SKM-1 (cell line): ENCODE measurements around the gene DHRS9.

Experiments
- DNase-seq: peaks from one replicate; lab custom pipeline; 2025; ENCODE audit not compliant: unreplicated experiment; lab: John Stamatoyannopoulos, UW

Gene DHRS9

DNA sequence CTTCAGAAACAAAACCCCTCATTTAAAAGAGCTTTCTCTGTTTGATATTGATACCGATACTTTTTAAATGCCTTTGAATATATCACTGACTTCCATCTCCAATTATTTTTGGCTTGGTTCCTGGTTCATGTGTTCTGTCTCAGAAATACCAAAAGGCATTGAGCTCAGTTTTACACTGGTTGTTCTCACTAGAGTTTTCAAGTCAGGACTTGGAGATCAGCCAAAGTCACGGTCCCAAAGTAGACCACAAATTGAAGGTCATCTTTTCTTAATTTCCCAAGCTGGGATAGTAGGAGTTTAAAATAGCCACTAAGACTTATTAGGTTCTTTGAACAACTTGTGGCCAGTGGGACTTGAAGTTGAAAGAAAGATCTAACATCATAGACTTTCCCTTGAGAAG, 24.2 kb downstream of the DHRS9 start:
- DNase-seq = no peak

- no peak for DNase-seq
Observed at GRCh38 chr2:169094676-169095075, 25.3 kb downstream of the DHRS9 start.

DNA sequence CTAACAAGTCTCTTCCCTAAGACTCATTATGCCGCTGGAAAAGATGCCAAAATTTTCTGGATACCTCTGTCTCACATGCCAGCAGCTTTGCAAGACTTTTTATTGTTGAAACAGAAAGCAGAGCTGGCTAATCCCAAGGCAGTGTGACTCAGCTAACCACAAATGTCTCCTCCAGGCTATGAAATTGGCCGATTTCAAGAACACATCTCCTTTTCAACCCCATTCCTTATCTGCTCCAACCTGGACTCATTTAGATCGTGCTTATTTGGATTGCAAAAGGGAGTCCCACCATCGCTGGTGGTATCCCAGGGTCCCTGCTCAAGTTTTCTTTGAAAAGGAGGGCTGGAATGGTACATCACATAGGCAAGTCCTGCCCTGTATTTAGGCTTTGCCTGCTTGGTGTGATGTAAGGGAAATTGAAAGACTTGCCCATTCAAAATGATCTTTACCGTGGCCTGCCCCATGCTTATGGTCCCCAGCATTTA, 26.3 kb downstream of the DHRS9 start:
- DNase-seq = peak; percentile 59

DNA sequence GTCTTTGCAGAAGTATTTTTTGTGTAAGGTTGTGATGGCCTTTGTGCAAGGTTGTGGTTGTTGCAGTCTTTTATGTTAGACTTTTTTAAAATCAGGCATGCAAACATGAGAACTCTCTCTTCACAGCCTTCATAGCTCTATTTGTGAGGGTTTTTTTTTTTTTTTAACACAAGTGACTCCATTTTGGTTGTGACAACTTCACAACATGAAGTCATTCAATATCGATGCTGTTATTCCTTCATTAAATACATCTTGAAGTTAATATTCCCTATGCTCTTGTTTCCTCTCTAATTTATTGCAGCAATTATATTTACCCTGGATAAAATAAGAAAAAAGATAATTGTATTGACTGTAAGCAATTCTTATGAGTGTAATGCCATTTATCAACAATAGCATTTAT, 35.5 kb downstream of the DHRS9 start:
- no peak for DNase-seq

- DNase-seq = peak; percentile 28
Observed at GRCh38 chr2:169105476-169105875, 36.1 kb downstream of the DHRS9 start.

- DNase-seq = no peak
Observed at GRCh38 chr2:169106134-169106533, 36.8 kb downstream of the DHRS9 start.

DNA sequence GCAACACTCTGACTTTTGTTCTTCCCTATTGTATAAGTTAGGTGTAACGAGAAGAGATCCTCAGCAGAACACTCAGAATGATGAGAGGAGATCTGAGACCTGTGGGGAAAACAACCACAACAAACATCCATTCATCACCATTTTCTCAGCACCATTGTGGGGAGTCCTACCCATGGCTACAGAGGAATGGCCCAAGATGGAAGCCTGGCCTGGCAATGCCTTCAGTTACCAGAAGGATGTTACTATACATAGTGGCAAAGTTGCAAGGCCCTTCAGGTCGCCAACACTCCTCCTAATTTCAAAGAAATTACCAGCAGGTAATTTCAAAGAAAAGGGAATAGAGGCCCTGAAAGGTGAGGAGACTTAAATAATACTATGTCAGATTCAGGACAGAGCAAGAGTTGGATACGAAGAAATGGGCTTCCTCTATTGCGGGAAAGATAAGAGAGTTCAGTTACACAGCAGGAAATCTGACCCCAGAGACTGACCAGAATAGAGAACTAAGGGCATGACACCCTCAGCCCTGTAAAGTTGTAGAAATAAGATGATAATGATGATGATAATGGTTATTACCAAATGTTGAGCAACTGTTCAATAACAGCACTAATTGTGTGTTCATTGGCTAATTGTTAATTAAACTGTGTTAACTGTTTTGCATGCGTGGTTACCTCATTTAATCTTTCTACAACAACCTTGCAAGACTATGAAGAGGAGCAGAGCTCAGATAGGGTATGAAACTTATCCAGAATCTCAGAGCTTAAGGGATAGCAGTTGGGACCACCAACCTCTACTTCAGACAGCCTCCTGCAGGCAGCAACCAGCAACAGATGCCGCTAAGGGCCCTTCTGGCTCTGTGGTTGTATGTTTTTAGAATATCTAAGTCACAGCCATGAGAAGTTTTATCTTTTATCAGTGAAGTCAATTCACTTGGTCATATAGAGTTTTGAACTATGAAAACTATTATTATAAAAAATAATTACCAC, 37.5 kb downstream of the DHRS9 start:
- peak; percentile 34 for DNase-seq

GRCh38 chr2:169107645-169108044, 38.3 kb downstream of the DHRS9 start:
- no peak for DNase-seq

DNA sequence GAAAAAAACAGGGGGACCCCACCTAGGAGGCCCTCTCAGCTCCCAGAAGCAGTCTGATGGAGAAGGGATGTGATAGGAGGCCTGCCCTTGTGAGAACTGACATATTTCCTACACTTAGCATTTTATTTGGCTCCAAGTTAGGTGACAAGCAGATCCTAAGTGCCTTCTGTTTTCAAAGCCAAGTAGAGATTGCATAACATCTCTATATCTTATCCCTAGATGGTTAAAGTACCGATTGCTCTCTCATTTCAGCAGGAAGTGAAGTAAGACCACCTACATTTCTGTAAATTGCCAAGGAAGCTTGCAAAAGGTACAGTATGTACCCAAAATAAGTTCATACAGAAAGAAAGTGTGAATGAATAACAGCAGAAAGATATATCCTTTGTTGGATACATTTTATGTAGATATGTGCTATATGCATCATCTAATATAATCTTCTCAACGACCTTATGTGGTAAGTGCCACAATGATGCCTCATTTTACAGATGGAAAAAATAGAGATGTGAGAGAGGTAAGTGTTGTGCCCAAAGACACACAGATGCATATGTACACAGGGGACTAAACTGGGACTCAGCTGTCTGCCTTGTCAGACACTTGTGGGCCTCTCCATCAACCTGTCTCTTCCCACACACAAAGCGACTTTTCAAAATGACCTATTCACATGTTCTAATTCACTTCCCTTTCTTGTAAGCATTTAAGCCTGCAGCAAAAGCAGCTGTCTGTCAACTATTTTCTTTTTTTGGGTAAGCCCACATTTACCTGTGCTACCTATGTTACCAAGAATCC, 38.9 kb downstream of the DHRS9 start:
- DNase-seq = peak; percentile 40

DNA sequence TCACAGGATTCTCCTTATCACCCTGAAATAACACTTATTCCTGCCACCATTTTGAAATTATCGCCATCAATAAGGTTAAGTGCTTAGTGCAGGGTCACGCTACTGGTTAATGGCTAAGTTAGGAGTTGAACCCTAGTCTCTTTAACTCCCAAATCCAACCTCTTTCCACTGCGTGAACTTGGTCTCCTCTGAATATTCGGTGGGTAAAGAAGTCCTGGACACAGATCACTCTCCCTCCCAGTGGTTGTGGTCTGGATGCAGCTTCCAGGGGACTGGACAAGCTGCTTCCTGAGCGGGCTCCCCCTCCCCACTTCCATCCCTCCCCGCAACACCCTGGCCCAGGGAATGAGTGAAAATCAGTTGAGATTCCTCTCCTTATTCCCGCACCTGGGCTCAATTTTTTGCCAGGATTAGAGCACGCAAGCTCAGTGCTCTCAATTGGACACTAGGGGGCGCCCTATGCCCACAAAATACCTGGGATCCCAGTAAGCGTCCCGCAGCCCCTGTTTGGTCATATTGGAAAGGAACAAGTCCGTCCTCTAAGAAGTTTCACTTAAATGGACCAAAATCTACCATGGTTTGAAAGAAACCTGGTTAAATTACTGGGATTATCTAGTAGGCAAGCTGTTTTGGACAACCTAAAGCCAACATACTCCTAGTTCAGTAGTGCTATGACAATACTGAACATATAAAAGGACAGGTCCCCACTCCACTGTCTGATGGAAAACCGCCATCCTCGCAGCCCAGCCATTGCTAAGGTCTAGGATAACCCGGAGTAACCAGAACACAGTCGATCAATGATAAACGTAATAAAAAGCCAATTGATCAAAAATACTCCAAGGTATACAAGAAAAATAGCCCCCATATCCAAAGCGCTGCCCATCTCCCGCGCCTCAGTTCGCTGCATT, 40.4 kb downstream of the DHRS9 start:
- DNase-seq = peak; percentile 42

GRCh38 chr2:169110419-169110818, 41.1 kb downstream of the DHRS9 start:
- no peak for DNase-seq

DNA sequence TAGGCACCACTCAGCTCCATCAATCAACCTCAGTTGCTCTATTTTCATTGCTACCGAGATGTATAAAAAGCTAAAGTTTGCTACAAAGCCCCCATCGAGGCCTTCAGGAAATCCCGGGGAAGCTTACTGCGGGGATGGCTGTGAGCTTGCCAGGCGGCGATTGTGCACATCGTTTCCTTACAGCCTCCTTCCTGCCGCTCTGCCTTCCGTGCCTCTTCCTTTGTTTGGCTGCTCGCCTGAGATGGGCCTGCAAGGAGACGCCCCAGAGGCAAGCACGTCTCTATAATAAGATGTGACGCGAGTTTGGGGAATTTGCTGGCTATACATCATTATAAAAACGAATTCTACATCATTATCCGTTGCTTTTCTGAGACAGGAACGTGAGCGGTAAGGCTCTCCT, 41.6 kb downstream of the DHRS9 start:
- DNase-seq = no peak

DNA sequence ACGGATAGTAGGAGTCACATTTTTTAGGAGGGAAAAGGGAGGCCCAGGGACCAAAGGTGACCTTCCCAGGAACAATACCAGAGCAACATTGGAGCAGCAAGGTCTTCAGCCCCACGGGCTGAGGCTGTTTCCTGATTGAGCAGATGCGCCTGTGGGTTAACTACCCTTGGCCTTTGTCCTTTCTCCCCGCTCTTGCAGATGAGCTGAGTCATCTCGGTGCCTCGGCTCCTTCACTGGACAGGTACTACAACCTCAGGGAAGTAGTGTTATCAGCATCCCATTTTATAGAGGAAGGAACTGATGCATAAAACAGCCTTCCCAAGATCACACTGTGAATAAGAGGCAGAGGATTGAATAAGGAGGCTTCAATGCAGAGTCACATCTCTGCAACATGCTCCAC, 43.5 kb downstream of the DHRS9 start:
- DNase-seq = no peak

DNA sequence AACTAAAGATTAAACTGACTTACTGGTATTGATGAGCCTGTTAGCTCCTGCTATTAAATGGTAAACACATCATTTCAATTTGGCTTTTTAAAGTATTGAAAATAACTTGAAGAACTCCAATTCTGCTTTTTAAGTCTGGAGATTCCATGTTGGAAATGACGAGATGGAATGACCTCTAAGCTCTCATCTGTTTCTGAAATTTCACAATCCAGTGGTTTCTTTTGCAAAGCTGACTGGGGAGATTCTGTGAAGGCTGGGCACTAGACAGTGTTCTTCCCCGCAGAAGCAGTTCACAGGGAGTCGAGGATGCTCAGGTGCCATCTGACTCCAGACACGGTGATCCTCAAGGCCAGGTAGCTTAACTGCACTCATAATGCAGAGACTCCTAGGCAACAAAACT, 44.7 kb downstream of the DHRS9 start:
- DNase-seq = peak; percentile 28

DNA sequence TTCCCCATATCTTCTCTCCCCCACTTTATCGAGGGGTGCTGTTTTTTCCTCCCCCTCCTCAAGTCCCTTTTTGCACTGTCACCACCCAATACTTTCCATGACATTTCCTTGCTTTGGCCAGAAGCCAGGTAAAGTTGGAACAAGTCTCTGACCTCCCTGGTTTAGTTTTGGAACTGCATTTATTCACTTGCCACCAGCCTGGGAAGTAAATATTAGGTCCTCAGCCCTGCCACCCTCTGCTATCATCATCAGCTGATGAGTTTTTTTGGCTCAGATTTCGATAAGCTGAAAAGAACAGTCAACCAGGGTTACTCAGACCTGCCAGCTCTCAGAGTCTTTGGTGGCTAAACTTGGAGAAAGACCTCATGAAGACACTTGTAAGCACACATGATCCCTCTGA, 47.0 kb downstream of the DHRS9 start:
- DNase-seq = no peak

DNA sequence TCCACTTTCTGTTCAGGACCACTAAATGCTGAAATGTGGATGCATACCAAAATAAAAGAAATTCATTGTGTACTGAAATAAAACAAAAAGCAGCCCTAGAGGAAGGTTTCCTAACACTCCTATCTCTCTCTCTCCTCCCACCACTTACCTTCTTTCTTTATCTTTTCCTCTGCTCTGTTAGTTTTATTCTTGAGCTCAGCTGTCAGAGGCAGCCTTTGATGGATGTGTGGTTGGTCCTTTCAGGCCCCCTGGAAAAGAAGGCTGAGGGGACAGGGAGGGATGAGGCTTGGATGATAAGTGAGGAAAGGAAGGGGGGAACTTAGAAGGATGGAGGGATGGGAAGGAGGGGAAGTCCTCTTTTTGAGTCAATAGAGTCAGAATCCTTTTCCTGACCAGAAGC, 47.6 kb downstream of the DHRS9 start:
- DNase-seq = no peak

GRCh38 chr2:169118060-169118459, 48.7 kb downstream of the DHRS9 start:
- no peak for DNase-seq

GRCh38 chr2:169119123-169119760, 49.9 kb downstream of the DHRS9 start:
- DNase-seq = no peak

DNA sequence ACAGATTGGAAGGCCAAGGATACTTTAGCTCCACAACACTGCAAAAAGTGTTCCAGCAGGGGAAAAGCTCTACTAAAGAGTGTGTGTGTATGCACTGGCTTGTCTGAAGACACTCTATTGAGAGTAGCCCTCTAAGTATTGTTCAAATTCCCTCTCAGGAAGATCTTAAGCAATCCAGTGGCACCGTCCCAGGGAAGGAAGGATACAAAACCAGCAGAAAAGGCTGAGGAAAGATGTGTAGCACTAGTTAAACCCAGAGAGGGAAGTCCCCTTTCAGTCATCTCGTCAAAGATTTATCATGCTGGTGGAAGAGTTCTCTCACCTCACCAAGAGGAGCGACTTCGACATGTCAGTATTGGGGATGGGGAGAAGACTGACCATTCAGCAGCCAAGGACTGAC, 50.5 kb downstream of the DHRS9 start:
- DNase-seq = no peak

- no peak for DNase-seq
Observed at GRCh38 chr2:169129703-169130243, 60.4 kb downstream of the DHRS9 start.
